NOMO-1 treated with DMSO at 0.1 percent for 48 hours (cell line): Measurements from ENCODE around the gene OR51A7.
"Not testable (repeated sequence)": the region's sequence is repeated elsewhere in the genome, so short reads cannot be mapped to it uniquely, and the experiment has no call there.

Experiments
- DNase-seq: peaks from one replicate; lab custom pipeline; 2025; ENCODE audit not compliant: unreplicated experiment; lab: John Stamatoyannopoulos, UW

Gene OR51A7, protein sequence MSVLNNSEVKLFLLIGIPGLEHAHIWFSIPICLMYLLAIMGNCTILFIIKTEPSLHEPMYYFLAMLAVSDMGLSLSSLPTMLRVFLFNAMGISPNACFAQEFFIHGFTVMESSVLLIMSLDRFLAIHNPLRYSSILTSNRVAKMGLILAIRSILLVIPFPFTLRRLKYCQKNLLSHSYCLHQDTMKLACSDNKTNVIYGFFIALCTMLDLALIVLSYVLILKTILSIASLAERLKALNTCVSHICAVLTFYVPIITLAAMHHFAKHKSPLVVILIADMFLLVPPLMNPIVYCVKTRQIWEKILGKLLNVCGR

DNA sequence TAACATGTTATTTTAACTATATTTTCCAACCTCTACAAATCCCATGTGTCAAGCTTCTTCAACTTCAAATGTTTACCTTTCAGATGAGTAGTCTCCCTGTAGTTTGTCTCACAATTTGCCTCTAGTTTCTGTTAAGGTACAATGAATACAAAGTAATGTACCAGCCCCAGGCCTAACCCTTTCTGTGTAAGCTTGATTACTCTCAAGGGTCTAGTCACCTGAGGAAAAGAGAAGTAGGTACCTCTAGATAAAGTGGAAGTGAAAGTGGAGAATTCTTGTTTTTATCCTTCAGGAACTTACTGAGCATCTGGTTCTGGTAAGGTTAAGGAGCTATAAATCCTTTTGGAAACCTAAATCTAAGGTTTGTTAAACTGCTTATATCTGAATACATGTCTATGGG is at the start of gene OR51A7:
Gene OR51A7, plus strand, starts transcription at position 300 of the 400 bp plus-strand sequence. CDS start 3,587 bp downstream, outside the sequence.
- DNase-seq: no peak

GRCh38 chr11:4854286-4854685 is 49.3 kb upstream of the OR51A7 start:
- DNase-seq: not testable (repeated sequence)

DNA sequence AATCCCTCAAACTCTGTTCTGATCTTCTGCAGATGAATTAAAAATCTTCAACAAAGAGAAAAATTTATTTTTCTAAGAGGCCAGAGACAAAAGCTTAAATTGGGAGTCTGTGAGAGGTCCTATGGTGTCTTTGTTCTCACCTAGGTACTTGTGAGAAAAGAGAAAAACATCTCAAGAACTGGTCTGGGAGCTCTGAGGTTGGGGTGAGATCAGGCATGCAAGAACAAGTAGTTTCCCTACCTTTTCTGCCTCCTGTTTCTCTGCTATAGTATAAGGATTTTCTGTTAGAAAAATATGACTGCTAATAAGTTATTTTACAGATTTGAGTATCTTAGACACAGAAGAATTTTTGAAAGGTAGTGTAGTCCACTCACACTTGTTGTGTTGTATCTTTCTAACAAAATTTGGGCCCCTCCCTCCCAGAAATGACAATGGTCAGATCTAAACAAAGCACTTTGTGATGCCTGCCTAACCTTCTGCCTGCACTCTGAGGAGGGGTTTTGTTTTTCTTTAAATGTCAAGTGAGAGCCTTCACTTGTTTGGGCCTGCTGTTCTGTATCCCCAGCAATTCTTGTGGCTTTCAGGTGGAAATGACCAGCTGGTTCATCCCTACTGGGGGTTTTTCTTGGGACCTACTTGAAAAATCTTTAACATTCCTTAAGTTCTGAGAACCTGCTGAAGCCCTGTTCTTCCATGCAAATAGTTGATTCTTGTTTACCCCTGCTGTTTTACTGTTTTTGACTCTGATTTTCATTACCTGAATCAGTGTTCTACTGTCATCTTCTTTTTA is 40.9 kb upstream of the OR51A7 start:
- no peak for DNase-seq

DNA sequence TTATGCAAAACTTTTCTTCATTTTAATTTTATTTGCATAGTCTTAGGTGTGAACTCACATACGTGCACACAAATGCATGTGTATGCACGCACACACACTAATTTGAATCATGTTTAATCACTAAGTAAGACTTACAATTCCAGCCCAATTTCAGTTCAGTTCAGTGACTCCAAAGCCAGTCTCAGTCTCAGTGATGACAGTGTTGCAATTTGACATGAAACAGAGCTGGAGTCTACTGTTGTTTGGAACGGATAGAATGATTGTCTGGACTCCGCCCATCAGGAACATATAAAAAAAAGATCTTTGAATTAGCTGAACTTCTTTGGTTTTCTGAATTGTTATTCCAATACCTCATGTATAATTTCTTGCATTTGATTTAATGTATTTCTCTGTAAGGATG is 39.7 kb upstream of the OR51A7 start:
- DNase-seq: no peak

DNA sequence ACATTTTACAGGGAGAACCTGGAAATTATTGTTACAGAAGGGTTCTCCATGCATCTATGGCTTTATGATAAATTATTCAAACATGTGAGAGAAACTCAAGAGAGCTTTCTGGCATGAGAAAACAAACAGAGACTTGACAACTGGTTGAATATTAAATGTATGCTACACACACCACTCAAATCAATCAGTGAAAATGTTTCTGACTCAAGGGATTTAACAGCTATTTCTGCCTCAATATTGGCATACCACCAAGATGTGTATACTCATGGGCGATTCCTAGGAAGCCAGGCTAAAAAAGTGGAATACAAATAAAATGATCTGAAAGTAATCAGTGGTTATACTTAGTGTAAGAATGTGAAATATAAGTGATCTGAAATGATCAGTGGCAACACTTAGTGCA is 37.7 kb upstream of the OR51A7 start:
- no peak for DNase-seq

DNA sequence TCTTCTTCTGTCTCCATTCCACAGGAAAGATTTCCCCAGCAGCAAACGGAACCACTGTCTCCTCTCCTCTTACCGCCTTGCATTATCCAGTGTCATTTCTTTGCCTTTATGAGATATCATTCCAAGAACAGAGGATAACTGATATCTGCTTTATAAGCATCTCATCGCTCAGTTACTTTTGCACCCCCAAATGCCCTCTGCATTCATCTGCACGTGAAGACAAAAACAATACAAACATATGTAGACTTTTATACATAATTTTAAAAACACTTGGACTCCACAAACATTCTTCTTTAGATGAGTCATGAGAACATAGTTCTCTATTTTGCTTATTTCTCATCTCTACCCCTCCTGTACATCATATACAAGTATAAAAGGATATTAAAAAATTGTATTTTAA is 22.4 kb upstream of the OR51A7 start:
- DNase-seq: no peak

DNA sequence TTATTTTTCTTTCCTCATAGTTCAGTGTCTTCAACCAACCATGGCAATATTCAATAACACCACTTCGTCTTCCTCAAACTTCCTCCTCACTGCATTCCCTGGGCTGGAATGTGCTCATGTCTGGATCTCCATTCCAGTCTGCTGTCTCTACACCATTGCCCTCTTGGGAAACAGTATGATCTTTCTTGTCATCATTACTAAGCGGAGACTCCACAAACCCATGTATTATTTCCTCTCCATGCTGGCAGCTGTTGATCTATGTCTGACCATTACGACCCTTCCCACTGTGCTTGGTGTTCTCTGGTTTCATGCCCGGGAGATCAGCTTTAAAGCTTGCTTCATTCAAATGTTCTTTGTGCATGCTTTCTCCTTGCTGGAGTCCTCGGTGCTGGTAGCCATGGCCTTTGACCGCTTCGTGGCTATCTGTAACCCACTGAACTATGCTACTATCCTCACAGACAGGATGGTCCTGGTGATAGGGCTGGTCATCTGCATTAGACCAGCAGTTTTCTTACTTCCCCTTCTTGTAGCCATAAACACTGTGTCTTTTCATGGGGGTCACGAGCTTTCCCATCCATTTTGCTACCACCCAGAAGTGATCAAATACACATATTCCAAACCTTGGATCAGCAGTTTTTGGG is 21.6 kb upstream of the OR51A7 start, which contains the start of gene OR51T1:
Gene OR51T1, plus strand, starts transcription at position 41 of the 641 bp plus-strand sequence. Its CDS starts 0 bp downstream, at position 41.
- DNase-seq: no peak

DNA sequence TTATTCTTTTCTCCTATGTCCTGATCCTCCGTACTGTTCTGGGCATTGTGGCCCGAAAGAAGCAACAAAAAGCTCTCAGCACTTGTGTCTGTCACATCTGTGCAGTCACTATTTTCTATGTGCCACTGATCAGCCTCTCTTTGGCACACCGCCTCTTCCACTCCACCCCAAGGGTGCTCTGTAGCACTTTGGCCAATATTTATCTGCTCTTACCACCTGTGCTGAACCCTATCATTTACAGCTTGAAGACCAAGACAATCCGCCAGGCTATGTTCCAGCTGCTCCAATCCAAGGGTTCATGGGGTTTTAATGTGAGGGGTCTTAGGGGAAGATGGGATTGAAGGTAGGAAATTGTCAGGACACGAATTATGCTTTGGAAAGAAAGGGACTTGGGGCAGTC is 21.0 kb upstream of the OR51A7 start:
- no peak for DNase-seq

- no peak for DNase-seq
Measured at GRCh38 chr11:4884361-4884760, 19.2 kb upstream of the OR51A7 start.

- DNase-seq: no peak
Measured at GRCh38 chr11:4886186-4886585, 17.4 kb upstream of the OR51A7 start.

GRCh38 chr11:4887591-4887990 is 16.0 kb upstream of the OR51A7 start:
- no peak for DNase-seq

GRCh38 chr11:4890279-4890678 is 13.3 kb upstream of the OR51A7 start:
- no peak for DNase-seq

DNA sequence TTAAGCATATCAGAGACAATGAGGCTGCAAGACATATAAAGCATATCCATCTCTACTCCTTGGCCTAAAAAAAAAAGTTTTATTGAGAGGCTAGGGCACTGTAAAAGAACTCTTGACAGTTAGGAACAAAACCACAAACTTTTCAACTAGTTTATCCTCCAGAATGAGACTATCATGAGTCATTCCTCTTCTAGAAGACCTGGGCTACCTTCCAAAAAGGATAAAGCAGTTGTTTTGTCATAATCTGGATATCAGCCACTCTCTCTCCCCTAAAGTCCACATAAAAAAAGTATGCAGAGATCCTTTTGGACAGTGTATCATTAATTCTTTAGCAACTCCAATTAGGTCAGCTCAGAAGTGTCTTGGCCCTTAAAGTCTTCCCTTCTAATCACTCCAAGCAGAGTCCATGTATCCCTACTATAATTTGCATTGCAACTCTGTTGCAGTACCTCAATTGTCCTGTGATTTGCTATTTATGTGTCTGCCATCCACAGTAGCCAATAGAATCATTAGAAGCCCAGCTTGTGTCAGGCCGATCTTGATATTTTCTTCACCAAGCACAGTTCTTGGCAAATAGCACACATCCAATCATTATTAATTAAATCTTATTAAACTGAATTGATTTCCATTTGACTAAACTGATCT is 11.5 kb upstream of the OR51A7 start:
- DNase-seq: no peak

GRCh38 chr11:4916581-4916980 is 13.0 kb downstream of the OR51A7 start:
- no peak for DNase-seq

GRCh38 chr11:4919250-4919649 is 15.7 kb downstream of the OR51A7 start, which contains the start of gene OR51G2:
OR51G2 (minus strand) TSS chr11:4919350; CDS start chr11:4915663, 3,687 bp downstream.
- no peak for DNase-seq

- DNase-seq: no peak
Measured at GRCh38 chr11:4921796-4922195, 18.2 kb downstream of the OR51A7 start.

DNA sequence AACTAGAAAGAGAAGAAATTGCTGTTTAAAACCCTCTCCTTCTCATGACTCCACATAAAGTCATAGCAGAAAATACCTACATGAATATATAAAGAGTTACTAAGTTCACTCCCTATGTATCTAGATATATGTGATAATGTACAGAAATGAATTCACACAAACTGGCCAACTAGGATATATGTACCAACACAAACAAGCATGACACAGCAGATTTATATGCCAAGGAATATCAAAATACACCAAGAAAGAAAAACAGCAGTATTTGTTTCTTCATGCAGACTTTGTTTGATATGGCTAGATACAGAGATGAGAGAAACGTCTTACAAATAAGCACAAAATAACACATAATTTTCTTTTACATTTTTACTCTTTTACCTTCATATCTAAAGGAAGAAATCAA is 18.7 kb downstream of the OR51A7 start:
- no peak for DNase-seq

GRCh38 chr11:4924239-4924638 is 20.7 kb downstream of the OR51A7 start, which contains the start of gene OR51G1:
OR51G1 (minus strand) TSS chr11:4924339; CDS start chr11:4924339, 0 bp downstream.
- no peak for DNase-seq

GRCh38 chr11:4926608-4927007 is 23.0 kb downstream of the OR51A7 start:
- DNase-seq: no peak

DNA sequence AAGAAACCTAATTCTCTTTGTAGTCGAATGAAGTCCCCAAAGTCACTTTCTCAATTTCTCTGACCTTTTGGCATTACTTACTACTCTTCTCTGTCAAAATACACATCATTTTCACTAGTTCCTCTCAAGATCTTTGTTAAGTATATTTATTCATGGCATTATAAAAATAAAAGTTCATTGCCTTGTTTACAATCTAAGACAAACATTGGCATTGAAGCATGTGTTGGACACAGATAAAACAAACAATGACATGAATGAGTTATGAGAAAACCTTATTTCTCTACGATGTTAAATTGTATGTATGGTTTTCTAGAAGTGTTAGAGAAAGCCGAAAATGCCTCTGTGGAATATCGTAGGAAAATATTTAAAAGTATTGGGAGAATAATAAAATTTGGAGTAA is 29.2 kb downstream of the OR51A7 start:
- DNase-seq: no peak

- no peak for DNase-seq
Measured at GRCh38 chr11:4936745-4937144, 33.2 kb downstream of the OR51A7 start.
